Esophagus mucosa (tissue), 1 donor: Measurements from ENCODE around the gene CCDC43. TPM values are rescaled to one million over a fixed set of nuclear protein-coding genes. Genes with fewer than 3 reads are reported as not detected.

Experiments
- total RNA-seq: library from RNA; stranded (reverse); gene quantifications from one replicate; pipeline ENCODE4 v1.2.4, GENCODE V29; 2023
- donor health status: DM: yes; HTN: yes; CAD: no.

Gene CCDC43
- total RNA-seq, 1 donor from 2014 or later: 19.0 TPM

Other genes with a start within 250 kb of the CCDC43 start
- 24.7 TPM for gene GPATCH8, start 186.4 kb downstream of the CCDC43 start, total RNA-seq
- 0.60 TPM for gene FZD2, start 132.3 kb downstream of the CCDC43 start, total RNA-seq
- not detected for gene MEIOC, start 33.3 kb downstream of the CCDC43 start, total RNA-seq
- gene DBF4B, start 18.9 kb upstream of the CCDC43 start, total RNA-seq: 3.9 TPM
- gene ADAM11, start 69.2 kb upstream of the CCDC43 start, total RNA-seq: 0.96 TPM
- gene GJC1, start 140.5 kb upstream of the CCDC43 start, total RNA-seq: 1.4 TPM
- 3.4 TPM for gene HIGD1B, start 158.1 kb upstream of the CCDC43 start, total RNA-seq
- gene EFTUD2, start 209.7 kb upstream of the CCDC43 start, total RNA-seq: 92.3 TPM
- not detected for gene GFAP, start 225.7 kb upstream of the CCDC43 start, total RNA-seq